ENCODE data around the gene SCGB3A1. TPM values are rescaled to one million over a fixed set of nuclear protein-coding genes. Genes with fewer than 3 reads are reported as not detected.

SCGB3A1 gene
- total RNA-seq, 1 donor from 2014 or later, result not detected

Other genes with a start within 250 kb of the SCGB3A1 start
- 10.2 and 13.2 TPM in 2 replicates for gene GFPT2, start 238.2 kb downstream of the SCGB3A1 start, total RNA-seq
- 17.2 and 20.1 TPM in 2 replicates for gene CNOT6, start 97.1 kb downstream of the SCGB3A1 start, total RNA-seq
- gene FLT4, start 58.1 kb upstream of the SCGB3A1 start, total RNA-seq, result 97.3 and 203 TPM in 2 replicates
- gene OR2Y1, start 148.6 kb upstream of the SCGB3A1 start, total RNA-seq, result not detected in 2 replicates
- 134 and 183 TPM in 2 replicates for gene MGAT1, start 211.3 kb upstream of the SCGB3A1 start, total RNA-seq

All from glomerular endothelial cell (primary cell).